HG03045 (cell line): Measurements from ENCODE around the gene COBL.

ENCODE experiments used
- ATAC-seq: cut with Tn5 transposase; IDR thresholded peaks from one replicate; pipeline ENCODE4 v1.9.1; 2021; ENCODE audit warnings: mild to moderate bottlenecking, moderate library complexity; ENCODE audit not compliant: unreplicated experiment

The COBL gene

DNA sequence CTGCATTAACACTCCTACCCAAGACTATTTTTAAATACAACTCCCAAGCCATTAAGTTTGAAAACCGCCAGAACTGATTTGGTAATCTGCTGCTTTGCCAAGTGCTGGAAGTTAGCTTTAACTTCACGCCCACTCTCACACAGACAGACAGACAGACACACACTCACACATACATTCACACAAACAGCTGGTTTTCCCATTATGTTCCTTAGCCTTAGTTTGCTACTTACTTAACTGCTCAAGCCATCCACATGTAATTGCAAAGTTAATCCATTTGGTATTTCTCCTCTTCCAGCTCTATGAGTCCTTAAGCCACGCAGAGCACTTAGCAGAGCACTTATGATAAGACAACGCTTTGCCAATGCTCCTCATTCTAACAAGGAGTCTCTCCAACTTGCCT lies 8.3 kb downstream of the COBL start:
- ATAC-seq, result no peak

GRCh38 chr7:51307651-51308210 lies 8.9 kb downstream of the COBL start:
- no peak for ATAC-seq

GRCh38 chr7:51306761-51307160 lies 9.8 kb downstream of the COBL start:
- ATAC-seq, result no peak

- no peak for ATAC-seq
These were observed 11.9 kb downstream of the COBL start for GRCh38 chr7:51304729-51305128.

DNA sequence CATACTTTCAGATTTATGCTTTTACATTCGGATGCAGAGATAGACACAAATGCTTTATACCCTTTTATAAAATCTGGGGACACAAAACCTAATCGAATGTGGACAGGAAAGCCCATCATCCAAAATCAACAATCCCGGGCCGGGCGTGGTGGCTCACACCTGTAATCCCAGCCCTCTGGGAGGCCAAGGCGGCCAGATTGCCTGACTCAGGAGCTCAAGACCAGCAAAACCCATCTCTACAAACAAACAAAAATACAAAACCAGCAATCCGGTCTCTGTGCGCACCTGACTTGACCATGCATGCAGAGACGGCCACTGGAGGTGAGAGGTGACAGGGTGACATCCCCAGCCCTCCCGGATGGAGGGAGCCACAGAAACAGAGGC lies 13.5 kb downstream of the COBL start:
- ATAC-seq, result no peak

DNA sequence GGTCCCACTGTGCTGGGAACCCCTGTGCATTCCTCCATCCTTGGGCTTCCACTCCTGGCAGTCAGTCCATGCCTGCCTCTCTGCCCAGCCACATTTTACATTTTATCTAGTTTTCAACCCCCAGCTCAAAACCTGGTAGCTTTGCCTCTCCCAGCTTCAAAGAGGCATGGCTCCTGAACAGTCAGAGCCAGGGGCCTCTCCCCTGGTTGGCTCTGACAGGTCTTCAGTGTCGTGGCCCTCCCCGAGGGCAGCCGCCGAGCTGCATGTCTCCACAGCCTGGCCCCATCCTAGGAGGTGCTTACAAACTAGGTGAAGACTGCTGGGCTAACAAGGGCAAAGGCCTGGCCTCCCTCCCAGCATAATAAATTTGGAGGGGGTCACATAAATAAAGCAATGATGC lies 14.8 kb downstream of the COBL start:
- no peak for ATAC-seq

DNA sequence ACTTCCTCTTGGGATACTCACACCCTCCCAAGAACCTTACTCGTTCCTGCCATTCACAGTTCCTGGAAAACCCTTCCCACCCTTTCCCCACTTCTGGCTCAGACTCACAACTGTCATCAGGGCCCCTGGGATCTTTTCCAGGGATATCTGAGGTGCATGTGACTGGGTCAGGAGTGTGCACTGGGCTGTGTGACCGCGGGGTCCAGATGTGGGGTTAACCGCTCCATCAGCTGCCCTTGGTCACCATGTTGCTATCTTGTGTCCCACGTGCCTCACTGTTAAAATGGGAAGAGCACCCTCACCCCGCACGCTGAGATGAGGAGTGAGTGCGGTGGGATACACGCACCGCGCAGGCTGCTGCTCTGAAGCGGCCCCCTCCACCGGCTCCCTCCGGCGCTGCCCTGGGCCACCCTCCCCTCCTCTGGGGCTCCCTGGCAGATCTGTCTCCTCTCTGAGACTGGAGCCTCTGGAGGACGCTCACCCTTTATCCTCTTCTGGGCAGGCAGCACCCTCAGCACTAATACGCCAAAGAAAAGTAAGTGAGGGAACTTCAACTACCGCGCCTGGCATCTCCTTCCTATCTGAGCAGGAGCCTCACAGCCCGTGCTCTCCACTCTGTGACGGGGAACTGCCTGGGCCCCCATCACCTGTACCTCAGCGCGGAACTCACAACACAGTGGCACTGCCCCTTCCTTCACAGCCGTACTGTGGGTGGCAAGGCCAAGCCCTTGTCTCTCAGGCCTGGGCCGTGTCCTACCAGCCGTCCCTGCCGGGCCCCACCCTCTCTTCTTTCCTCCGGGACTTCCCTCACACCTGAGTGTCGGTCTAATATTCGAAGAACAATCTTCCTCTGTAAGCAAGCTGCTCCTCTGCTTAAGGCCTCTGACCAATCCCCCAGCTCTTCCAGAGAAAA lies 15.6 kb downstream of the COBL start:
- ATAC-seq, result no peak

DNA sequence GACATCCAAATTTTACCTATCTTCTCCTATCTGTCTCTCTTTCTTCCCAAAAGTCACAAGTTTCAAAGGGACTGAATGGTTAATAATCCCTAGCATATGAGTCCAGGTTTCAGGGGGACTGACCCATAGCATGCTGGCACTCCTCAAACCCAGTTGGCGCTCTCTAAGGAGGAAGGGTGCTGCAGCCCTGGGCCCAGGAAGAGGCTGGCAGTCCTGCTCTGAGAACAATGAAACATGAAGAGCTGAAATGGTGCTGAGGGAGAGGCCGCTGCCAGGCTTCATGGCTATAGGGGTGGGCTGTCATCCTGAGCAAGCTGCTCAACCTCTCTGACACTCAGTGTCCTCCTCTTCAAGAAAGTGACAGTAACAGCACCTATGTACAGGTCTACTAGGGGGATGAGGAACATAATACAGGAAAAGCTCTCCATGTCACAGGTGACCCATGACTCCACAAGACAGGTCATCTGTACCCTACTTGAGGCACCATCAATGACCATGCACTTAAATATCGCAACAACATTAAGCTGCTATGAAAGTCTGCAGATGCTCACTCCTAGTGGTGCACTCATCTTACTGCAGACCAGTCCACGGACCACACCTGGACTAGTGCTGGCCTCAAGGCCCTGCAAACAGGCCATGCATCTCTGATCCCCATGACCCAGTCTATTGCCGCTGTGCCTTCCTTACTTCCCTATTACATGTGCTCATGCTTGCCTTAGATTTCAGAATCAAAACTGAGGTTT lies 17.0 kb downstream of the COBL start:
- no peak for ATAC-seq

- ATAC-seq, result no peak
These were observed 17.7 kb downstream of the COBL start for GRCh38 chr7:51298912-51299311.

GRCh38 chr7:51297986-51298385 lies 18.6 kb downstream of the COBL start:
- no peak for ATAC-seq

GRCh38 chr7:51295440-51296245 lies 21.0 kb downstream of the COBL start:
- ATAC-seq, result no peak

DNA sequence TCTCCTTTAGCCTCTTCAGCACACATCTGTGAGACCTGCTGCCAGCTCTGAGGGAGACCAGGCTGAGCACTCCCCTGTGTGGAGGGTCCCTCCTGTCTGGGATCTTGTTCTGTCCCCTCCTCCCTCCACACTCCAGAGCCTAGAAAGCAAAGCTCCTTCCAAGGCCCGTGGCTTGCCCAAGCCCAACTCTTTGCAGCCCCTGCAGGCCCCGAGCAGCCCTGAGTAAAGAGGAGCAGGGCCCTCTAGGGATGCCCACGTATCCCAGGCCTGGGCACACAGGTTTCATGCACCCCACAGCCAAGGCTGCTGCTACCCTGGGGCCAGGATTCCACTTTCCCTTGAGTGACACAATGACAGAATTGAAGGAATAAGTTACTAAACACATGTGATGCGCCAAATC lies 24.0 kb downstream of the COBL start:
- no peak for ATAC-seq

DNA sequence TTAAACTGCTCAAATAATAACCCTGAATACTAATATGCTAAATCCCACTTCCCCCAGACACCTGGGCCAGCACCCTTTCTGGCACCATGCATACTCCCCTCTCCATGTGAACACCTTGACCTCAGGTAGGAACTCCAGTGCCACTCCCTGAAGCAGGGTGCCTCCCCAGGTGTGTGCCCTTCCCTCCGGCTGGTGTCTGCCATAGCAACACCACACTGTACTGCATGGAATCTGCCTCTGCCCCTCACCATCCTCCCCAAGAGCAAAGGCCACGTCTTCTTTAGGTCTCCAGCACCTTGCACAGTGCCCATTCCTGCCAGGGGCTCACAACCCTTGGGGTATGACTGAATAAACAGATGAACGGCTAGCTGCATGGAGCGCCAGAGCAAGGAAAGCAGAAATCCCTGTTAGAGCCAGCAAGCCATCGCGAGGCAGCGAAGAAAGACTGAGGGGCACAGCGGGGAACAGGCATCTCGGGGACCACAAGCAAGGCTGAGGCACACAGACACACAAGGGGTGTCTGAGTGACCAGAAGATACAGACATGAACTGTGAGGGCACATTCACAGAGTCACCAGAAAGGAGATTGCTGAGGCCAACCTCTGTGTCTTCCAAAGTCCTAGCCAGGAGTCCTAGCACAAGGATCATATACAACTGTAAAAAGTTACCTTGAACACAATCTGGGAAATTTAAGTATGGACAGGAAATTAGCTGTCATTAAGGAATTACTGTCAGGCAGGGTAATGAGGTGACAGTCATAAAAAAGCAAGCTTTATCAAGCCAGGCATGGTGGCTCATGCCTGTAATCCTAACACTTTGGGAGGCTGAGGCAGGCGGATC lies 25.7 kb downstream of the COBL start:
- no peak for ATAC-seq

- no peak for ATAC-seq
These were observed 26.3 kb downstream of the COBL start for GRCh38 chr7:51290304-51290637.

DNA sequence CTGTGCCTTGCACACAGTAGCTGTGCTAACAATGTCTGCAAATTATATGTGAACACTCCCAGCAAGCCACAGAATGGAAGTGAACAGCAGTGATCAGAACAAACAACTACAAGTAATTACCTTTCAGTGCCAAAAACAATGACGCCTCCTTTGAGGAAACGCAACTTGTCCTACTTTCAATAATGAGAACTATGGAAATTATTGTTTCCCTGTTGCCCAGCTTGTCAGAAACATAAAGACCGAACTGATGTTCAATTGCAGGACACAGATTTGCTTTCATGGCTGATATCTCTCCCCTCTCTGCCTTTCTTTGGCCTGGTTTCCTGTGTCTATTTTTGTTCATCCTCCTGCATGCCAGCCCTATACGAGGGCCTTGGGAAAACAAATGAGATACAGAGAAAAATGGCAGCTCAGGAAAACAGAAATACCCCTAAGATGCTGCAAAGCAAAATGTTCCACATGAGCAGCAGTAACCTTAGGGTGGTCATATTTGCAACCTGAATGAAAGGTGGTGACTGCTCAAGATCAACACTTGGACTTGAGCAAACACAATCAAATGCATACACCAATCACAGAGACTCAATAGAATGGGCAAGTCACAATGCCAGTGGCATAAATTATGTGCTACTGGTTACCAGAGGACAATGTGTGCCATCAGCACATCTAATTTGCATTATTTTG lies 26.8 kb downstream of the COBL start:
- ATAC-seq, result no peak

DNA sequence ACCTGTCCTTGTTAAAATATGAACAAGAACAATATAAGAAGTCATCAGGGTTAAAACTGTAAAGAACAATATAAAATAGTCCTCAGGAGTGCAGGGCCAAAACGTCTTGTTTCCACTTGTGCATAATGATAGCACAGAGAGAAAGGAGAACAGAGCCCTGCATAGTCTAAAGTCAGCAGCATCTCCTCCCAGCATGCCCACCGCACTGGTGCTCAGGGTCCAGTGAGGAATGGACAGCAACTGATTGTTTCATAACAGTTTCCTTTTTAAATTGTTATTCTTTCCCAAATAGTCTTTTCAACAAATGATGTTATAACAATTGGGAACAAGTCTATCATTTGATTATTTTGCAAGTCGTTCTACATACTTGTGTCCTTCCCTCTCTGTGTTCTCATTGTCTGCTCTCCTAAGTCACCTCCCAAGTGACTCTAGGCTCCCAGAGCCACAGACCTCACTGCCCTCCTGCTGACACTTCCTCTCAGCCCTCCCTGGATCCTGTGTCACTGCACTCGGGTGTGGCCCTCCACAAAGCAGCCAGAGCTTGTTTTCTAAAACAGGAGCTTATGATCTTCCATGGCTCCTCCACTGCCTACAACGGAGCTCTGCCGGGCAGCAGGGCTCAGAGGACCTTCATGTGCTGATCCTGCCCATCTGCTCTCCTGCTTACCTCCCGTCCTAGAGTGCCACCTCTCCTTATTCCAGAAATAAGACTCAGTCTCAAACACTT lies 27.6 kb downstream of the COBL start:
- ATAC-seq, result no peak

DNA sequence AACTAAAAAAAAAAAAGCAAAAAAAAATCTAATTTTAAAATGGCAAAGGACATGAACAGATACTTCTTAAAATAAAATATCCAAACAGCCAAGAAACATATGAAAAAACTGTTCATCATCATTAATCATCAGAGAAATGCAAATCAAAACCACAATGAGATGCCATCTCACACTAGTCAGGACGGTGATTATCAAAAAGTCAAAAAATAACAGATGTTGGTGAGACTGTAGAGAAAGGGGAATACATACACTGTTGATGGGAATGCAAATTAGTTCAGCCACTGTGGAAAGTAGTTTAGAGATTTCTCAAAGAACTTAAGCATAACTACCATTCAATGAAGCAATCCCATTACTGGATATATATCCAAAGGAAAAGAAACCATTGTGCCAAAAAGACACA lies 30.2 kb downstream of the COBL start:
- ATAC-seq, result no peak

DNA sequence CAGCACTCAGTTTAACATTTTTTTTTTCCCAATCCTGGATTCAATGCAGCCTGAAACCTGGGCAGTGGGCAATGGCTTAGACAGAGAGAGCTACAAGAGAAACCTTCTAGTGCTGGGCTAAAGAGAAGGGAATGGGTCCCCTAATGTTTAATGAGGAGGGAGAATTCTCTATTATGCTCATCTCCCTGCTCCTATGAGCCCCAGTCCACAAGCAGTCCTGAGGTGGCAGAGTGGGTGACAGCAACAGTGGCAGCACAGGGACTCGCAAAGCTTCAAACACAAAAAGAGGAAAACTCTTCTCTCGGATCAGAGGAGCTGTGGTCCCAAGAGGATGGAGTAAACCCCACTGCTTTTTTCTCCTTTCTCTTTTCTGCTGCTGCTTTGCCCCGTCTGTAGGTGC lies 36.5 kb downstream of the COBL start:
- ATAC-seq, result no peak

- no peak for ATAC-seq
These were observed 37.1 kb downstream of the COBL start for GRCh38 chr7:51279391-51280023.
